LNCAP (cell line): Measurements from ENCODE around the gene EHMT1.

Source experiments
- CTCF ChIP-seq: fragments of 450-650 bp; IDR thresholded peaks from 2 replicates; pipeline ENCODE4 v1.5.1; 2017; ENCODE audit warnings: mild to moderate bottlenecking

The EHMT1 gene

GRCh38 chr9:137836151-137836830 is 217.5 kb downstream of the EHMT1 start:
- no peak for TF ChIP-seq CTCF

- TF ChIP-seq CTCF, result no peak
Observed at GRCh38 chr9:137836831-137837241, 218.0 kb downstream of the EHMT1 start.

- TF ChIP-seq CTCF, result no peak
Observed at GRCh38 chr9:137837345-137838278, 218.8 kb downstream of the EHMT1 start.

- TF ChIP-seq CTCF, result no peak
Observed at GRCh38 chr9:137838576-137838975, 219.8 kb downstream of the EHMT1 start.

- no peak for TF ChIP-seq CTCF
Observed at GRCh38 chr9:137843355-137843754, 224.6 kb downstream of the EHMT1 start.

GRCh38 chr9:137851516-137852267 is 232.9 kb downstream of the EHMT1 start:
- no peak for TF ChIP-seq CTCF

- no peak for TF ChIP-seq CTCF
Observed at GRCh38 chr9:137853392-137853995, 234.7 kb downstream of the EHMT1 start.
